GM10266 (cell line): Measurements from ENCODE around the gene PODXL2.

Experiments used
- DNase-seq: peaks from one replicate; pipeline ENCODE4 v3.0.0; 2012; ENCODE audit errors: extremely low spot score
- TF ChIP-seq, protein P1 (sequence below): IDR thresholded peaks from 2 replicates; pipeline ENCODE4 v1.5.1; 2012; ENCODE audit warnings: mild to moderate bottlenecking, low read depth; ENCODE audit not compliant: control insufficient read depth, insufficient read depth; ENCODE audit errors: missing control alignments

The PODXL2 gene

GRCh38 chr3:127690106-127690505, 61.1 kb downstream of the PODXL2 start:
- no peak for DNase-seq

GRCh38 chr3:127690823-127691452, 62.0 kb downstream of the PODXL2 start:
- TF ChIP-seq, protein P1, sequence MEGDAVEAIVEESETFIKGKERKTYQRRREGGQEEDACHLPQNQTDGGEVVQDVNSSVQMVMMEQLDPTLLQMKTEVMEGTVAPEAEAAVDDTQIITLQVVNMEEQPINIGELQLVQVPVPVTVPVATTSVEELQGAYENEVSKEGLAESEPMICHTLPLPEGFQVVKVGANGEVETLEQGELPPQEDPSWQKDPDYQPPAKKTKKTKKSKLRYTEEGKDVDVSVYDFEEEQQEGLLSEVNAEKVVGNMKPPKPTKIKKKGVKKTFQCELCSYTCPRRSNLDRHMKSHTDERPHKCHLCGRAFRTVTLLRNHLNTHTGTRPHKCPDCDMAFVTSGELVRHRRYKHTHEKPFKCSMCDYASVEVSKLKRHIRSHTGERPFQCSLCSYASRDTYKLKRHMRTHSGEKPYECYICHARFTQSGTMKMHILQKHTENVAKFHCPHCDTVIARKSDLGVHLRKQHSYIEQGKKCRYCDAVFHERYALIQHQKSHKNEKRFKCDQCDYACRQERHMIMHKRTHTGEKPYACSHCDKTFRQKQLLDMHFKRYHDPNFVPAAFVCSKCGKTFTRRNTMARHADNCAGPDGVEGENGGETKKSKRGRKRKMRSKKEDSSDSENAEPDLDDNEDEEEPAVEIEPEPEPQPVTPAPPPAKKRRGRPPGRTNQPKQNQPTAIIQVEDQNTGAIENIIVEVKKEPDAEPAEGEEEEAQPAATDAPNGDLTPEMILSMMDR, result peak; percentile 44

More at GRCh38 chr3:127690106-127690505, 61.1 kb downstream of the PODXL2 start:
- TF ChIP-seq, protein P1, result no peak

GRCh38 chr3:127691489-127691888, 62.5 kb downstream of the PODXL2 start:
- TF ChIP-seq, protein P1, result no peak
- no peak for DNase-seq

More at GRCh38 chr3:127690823-127691452, 62.0 kb downstream of the PODXL2 start:
- DNase-seq, result no peak

- no peak for DNase-seq
- TF ChIP-seq, protein P1, result no peak
Observed at GRCh38 chr3:127691974-127692373, 63.0 kb downstream of the PODXL2 start.

DNA sequence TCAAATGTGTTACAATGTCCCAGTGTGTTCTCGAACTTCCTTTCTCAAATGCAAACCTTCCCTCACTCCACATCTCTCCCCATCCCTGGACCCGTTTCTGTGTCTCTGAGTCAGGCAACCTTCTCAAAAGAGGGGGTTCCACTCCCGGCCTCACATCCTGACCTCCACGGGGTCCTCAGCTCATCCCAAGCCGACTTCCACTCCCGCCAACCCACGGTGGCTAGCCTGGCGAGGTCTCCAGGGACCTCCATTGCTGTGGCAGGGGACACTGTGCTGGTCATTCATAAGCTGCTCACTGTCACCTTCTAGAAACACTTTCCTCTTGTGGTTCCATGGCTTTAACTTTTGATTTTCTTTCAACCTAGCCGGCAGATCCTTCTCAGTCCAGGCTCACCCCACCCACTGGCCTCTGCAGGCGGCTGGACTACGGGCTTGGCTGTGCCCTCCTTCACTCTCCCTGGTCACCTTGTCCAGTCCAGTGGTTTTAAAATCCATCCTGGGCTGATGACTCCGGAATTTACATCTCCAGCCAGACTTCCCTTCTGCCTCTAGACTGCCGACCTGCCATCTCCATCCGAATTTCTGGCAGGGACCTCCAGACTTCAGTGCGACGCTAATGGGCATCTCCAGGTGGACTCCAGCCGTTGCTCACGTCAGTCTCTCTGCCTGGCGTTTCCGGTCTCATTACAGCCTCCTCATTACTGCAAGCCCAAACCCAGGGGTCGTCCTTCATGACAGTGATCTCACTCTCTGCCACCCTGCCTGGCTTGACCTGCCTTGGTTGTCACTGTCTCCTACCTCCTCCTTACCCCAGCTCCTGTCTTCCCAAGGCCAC, 63.7 kb downstream of the PODXL2 start:
- TF ChIP-seq, protein P1, result no peak
- DNase-seq, result no peak

DNA sequence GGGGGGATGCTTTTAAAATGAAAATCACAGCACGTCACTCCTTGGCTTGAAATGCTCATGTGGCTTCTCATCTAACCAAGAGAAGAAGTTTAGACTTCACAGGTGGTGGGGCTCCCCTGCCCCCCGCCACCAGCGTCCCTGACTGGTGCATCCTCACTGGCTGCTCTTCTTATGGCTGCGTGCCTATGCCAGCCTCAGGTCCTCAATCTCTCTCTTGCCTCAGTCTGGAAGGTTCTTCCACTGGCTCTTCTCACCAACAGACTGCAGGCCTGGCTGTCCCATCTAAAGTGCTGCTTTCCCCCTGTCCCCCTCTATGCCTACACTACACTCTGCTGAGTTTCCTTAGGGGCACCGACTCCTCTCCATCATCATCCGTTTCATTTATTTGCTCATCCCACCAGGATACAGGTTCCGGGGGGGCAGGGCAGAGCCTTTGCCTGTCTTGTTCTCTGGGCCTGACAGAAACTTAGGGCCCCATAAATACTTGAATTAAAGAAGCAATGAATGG, 64.4 kb downstream of the PODXL2 start:
- TF ChIP-seq, protein P1, result no peak
- DNase-seq, result no peak
